ENCODE results near the gene PDXP.
A peak's percentile ranks its signal among the peaks of the same experiment; 100 is the strongest.
"Not testable (repeated sequence)": the region's sequence is repeated elsewhere in the genome, so short reads cannot be mapped to it uniquely, and the experiment has no call there.

The PDXP gene

DNA sequence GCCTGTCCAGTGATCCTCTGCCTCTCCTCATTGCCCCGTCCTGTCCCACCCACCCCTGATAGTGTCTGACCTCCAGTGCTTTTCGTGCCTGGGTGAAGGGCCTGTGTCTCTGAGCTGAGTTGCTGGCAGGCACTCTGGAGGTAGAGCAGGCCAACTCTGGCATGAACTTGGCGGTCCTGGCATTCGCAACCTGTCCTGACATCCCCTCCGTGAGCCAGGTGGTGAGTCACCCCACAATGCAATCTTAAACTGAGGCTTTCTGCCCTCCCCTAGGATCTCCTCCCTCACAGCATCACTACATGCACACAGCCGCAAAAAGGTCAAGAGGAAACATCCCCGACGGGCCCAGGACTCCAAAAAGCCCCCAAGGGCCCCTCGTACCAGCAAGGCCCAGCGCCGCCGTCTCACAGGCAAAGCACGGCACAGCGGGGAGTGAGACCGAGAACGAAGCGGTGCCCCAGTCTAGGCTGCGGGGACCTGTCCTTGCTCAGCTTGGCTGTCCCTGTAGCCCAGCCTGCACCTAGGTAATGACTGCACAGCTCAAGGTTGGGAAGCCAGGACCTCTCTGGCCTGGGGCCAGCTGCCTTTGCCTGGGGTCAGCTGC is 32.5 kb downstream of the PDXP start:
- TF ChIP-seq, protein P1, sequence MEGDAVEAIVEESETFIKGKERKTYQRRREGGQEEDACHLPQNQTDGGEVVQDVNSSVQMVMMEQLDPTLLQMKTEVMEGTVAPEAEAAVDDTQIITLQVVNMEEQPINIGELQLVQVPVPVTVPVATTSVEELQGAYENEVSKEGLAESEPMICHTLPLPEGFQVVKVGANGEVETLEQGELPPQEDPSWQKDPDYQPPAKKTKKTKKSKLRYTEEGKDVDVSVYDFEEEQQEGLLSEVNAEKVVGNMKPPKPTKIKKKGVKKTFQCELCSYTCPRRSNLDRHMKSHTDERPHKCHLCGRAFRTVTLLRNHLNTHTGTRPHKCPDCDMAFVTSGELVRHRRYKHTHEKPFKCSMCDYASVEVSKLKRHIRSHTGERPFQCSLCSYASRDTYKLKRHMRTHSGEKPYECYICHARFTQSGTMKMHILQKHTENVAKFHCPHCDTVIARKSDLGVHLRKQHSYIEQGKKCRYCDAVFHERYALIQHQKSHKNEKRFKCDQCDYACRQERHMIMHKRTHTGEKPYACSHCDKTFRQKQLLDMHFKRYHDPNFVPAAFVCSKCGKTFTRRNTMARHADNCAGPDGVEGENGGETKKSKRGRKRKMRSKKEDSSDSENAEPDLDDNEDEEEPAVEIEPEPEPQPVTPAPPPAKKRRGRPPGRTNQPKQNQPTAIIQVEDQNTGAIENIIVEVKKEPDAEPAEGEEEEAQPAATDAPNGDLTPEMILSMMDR (IDR thresholded peaks at IDR 0.05; ENCODE audit: borderline replicate concordance, control extremely low read depth, extremely low read depth, insufficient read depth, missing control alignments) = no peak
- DNase-seq (ENCODE audit: low spot score) = no peak
- in situ Hi-C loops (cut with MboI; ENCODE audit: low sequenced_read_pairs, unreplicated experiment) = no loop called here

DNA sequence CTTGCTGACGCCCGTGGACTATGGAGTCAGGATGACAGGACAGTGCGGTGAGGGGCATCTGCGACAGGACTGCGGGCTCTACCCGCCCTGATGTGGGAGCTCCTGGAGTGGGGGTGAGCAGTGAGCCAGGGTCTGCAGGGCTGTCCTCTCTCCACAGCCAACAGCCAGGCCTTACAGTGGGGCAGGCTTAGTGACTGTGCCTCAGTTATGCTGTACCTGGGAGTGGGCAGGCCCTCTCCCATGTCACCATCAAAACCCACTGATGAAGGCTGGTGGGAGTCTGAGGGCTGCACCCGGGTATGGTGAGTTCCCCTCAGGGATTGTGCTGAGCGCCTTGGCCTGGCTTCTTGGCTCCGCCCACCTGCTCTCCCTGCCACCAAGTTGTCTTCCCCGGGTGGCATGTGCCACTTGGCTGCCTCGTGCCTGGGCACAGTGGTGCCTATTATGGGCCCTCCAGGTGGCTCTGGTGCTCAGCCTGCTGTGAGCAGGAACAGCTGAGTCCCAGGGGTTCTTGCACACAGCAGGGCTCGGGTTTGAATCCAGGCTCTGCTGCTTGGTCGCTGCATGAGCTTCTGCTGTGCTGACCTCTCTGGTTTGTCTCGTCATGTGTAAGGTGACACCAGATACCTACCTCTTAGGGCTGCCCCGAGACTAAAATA is 34.2 kb downstream of the PDXP start:
- TF ChIP-seq, protein P1 (IDR thresholded peaks at IDR 0.05; ENCODE audit: borderline replicate concordance, control extremely low read depth, extremely low read depth, insufficient read depth, missing control alignments) = no peak
- in situ Hi-C loops (cut with MboI; ENCODE audit: low sequenced_read_pairs, unreplicated experiment) = no loop called here
- DNase-seq (ENCODE audit: low spot score) = no peak

DNA sequence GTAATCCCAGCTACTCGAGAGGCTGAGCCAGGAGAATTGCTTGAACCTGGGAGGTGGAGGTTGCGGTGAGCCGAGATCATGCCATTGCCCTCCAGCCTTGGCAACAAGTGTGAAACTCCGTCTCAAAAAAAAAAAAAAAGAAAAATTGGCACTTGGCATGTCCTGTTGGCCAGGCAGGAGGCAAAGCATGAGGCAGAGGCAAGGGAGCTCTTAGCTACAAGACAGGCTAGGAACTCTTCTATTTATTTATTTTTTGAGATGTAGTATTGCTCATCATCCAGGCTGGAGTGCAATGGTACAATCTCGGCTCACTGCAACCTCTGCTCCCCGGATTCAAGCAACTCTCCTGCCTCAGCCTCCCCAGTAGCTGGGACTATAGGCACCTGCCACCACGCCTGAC is 35.6 kb downstream of the PDXP start:
- not testable (repeated sequence) for DNase-seq (ENCODE audit: low spot score)

DNA sequence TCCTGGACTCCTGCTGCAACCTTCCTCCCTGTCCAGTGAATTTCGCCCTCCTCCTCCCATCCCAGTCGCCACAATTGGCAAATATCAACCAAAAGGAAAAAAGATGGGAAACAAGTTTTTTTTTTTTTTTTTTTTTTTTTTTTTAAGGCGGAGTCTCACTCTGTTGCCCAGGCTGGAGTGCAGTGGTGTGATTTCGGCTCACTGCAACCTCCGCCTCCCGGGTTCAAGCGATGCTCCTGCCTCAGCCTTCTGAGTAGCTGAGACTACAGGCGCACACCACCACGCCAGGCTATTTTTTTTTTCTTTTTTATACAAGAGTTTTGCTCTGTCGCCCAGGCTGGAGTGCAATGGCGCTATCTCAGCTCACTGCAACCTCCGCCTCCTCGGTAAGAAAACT is 37.7 kb downstream of the PDXP start:
- DNase-seq (ENCODE audit: low spot score); in situ Hi-C loops (cut with MboI; ENCODE audit: low sequenced_read_pairs, unreplicated experiment): not testable (repeated sequence)

More for the DNA sequence above, 35.6 kb downstream of the PDXP start:
- in situ Hi-C loops (cut with MboI; ENCODE audit: low sequenced_read_pairs, unreplicated experiment) = not testable (repeated sequence)

DNA sequence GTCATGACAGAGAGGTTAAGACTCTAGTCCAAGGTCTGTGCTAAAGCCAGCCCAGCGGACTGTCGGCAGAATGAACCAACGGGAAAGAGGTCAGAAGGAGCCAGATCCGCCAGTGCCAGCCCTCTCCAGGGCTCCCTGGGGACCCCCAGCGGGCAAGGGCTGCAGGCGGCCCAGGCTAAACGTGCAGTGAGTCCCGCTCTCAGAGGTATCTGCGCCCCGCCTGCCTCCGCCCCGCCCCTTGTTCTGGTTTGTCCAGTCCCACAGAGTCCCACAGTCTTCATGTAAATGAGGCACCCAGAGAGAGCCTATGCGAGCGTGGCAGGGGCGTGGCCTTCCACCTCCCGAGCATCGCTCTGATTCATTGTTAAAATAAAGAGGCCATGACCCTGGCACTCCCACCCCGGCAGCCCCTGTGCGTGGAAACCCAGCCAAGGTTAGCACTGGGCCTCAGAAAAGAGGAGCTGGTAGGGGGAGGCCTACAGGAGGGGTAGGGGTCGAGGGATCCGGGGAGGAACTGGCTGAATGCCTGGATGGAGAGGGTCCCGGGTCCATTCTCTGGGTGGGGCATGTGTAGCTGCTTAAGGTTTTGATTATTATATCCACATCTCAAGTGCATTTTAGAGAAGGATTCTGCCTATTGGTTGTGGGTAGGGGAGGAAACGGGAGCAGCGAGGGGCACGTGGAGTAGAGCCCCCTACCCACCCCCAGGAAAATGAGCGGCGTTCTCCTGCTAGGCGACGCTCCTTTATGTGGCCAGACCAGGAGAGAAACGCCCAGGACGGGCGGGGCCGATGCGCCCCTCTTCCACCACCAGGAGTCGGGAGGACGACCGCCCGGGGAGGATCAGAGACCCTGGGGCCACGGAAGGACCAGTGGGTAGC is 38.4 kb downstream of the PDXP start, which contains the start of gene TRIOBP:
TSS of gene TRIOBP (plus strand) at position 392 of the 881 bp plus-strand sequence. CDS start 4,318 bp downstream, outside the sequence.
- TF ChIP-seq, protein P1 (IDR thresholded peaks at IDR 0.05; ENCODE audit: borderline replicate concordance, control extremely low read depth, extremely low read depth, insufficient read depth, missing control alignments) = peak; percentile 37
- in situ Hi-C loops (cut with MboI; ENCODE audit: low sequenced_read_pairs, unreplicated experiment) = no loop called here
- DNase-seq (ENCODE audit: low spot score) = peak; percentile 90

DNA sequence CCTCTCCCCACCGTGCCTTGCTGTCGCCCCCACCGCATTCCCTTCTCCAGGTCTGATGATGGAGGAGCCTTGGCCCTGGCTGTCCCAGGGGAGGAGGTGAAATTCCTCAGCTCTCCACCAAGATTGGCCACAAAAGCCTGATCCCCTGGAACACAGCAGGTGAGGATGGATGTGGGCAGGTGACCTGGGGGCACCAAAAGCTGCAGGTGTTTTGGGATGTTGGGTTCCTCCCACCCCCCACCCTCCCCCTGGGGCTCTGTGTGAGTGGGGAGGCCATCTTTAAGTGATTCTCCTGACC is 39.0 kb downstream of the PDXP start:
- DNase-seq (ENCODE audit: low spot score) = no peak
- in situ Hi-C loops (cut with MboI; ENCODE audit: low sequenced_read_pairs, unreplicated experiment) = no loop called here
- TF ChIP-seq, protein P1 (IDR thresholded peaks at IDR 0.05; ENCODE audit: borderline replicate concordance, control extremely low read depth, extremely low read depth, insufficient read depth, missing control alignments) = no peak

DNA sequence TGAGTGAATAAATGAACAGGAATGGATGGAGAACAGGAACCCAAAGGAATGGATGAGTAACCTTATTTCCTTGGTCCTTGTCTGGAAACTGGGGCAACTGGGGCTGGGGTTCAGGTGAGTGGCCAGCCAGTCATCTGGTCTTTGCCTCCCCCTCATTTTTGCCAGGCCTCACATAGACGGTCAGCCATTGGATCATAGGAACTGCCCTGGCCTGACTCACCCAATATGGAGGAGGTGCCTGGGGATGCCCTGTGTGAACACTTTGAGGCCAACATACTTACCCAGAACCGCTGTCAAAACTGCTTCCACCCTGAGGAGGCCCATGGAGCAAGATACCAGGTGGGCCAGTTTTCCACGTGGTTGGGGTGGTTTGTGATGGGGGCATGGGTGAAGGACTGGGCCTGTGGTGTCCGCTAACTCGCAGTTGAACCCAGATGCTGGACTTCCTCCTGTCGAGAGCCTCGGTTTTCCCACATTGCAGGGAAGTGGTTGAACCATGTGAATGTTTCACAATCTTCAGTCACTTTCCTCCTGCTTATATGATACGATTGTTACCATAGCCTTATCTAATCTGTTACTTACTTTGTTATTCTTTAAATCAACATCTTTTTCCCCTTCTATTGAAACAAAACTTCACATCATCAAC is 42.7 kb downstream of the PDXP start:
- TF ChIP-seq, protein P1 (IDR thresholded peaks at IDR 0.05; ENCODE audit: borderline replicate concordance, control extremely low read depth, extremely low read depth, insufficient read depth, missing control alignments) = no peak
- DNase-seq (ENCODE audit: low spot score) = no peak
- in situ Hi-C loops (cut with MboI; ENCODE audit: low sequenced_read_pairs, unreplicated experiment) = no loop called here

Data from GM13976 (cell line).